Measurements from ENCODE around the gene UBE2S.

UBE2S gene

GRCh38 chr19:55386493-55386971, 21.1 kb downstream of the UBE2S start (continued):
- TF ChIP-seq PRDM2 (tag by site-specific recombination; IDR thresholded peaks at IDR 0.05; ENCODE audit: borderline replicate concordance) (no peak), ZNF544 (tag by site-specific recombination; IDR thresholded peaks at IDR 0.05) (no peak)

GRCh38 chr19:55385724-55386492, 21.7 kb downstream of the UBE2S start, which contains the start of gene RPL28:
Gene RPL28 (plus strand): TSS chr19:55385932. CDS start chr19:55386358, 426 bp downstream.
- Histone ChIP-seq H3K36me3 (ENCODE audit: control insufficient read depth in 2 of 2, insufficient read depth in 1 of 2, low read length in 2 of 2) (peaks cover 8 to 47% of the 10 kb centered on the region in 2 experiments), H3K9me3 (ENCODE audit: control insufficient read depth, insufficient read depth, low read depth, low read length) (no peaks in the 10 kb centered on the region), H3K4me3 (ENCODE audit: low read depth, low read length) (peak within 1 kb of the TSS; percentile 94), H3K27ac (ENCODE audit: extremely low read depth, low read depth, low read length) (peak within 1 kb of the TSS; percentile 84), H3K4me1 (ENCODE audit: control insufficient read depth, insufficient read depth, low read length) (peaks cover 27% of the 10 kb centered on the region)
- CTCF ChIA-PET, result interaction anchor here (1.3 kb wide), 1 partner anchor 94 kb away, joined by 4 read pairs; no protein-coding TSS in a partner anchor
- POLR2A ChIA-PET, result interaction anchor here (0.7 to 7.3 kb wide), 6 partner anchors 14 to 214 kb away, joined by 3 to 78 read pairs (median 12); partner anchors contain the start of genes FIZ1, KMT5C, UBE2S and ZNF524
- no peak for TF ChIP-seq ZNF423 (tag by site-specific recombination; IDR thresholded peaks at IDR 0.05)
- no peak for TF ChIP-seq ZNF133 (tag by site-specific recombination; IDR thresholded peaks at IDR 0.05)
- peak; percentile 74 for TF ChIP-seq ZNF660 (tag by site-specific recombination; IDR thresholded peaks at IDR 0.05)
- TF ChIP-seq ZNF610 (tag by site-specific recombination; IDR thresholded peaks at IDR 0.05; ENCODE audit: borderline replicate concordance), result peak; percentile 48; the same call in 1 of the 2 replicates
- TF ChIP-seq GLI4 (tag by site-specific recombination; IDR thresholded peaks at IDR 0.05), result peak; percentile 93
- peak; percentile 71 for TF ChIP-seq ZNF335 (tag by site-specific recombination; conservative IDR thresholded peaks at IDR 0.05)
- TF ChIP-seq KLF1 (tag by site-specific recombination; IDR thresholded peaks at IDR 0.05), result peak; percentile 71
- no peak for TF ChIP-seq ZNF530 (tag by site-specific recombination; IDR thresholded peaks at IDR 0.05; ENCODE audit: low read depth)
- TF ChIP-seq GLI2 (tag by site-specific recombination; IDR thresholded peaks at IDR 0.05; ENCODE audit: borderline replicate concordance, low read depth), result no peak
- TF ChIP-seq ZNF501 (tag by site-specific recombination; IDR thresholded peaks at IDR 0.05), result peak; percentile 91
- TF ChIP-seq REPIN1 (tag by site-specific recombination; IDR thresholded peaks at IDR 0.05; ENCODE audit: low read depth), result peak; percentile 82; the same call in 1 of the 2 replicates
- peak; percentile 90 for TF ChIP-seq ZNF692 (tag by site-specific recombination; IDR thresholded peaks at IDR 0.05)
- 0 out of 2 replicates have a peak, but pooled peaks have one; percentile 34 for TF ChIP-seq ZBTB7A (tag by site-specific recombination; IDR thresholded peaks at IDR 0.05; ENCODE audit: low read depth)
- no peak; the same call in 1 of the 2 replicates for TF ChIP-seq ZBTB48 (tag by site-specific recombination; IDR thresholded peaks at IDR 0.05)
- TF ChIP-seq ZNF202 (tag by site-specific recombination; IDR thresholded peaks at IDR 0.05; ENCODE audit: borderline replicate concordance), result no peak
- no peak for TF ChIP-seq BCL6B (tag by site-specific recombination; IDR thresholded peaks at IDR 0.05)
- TF ChIP-seq HOXD13 (CRISPR knock-in tag; IDR thresholded peaks at IDR 0.05; ENCODE audit: borderline replicate concordance), result peak; percentile 68
- TF ChIP-seq ZNF701 (tag by site-specific recombination; IDR thresholded peaks at IDR 0.05), result no peak
- no peak for TF ChIP-seq ZNF292 (tag by site-specific recombination; IDR thresholded peaks at IDR 0.05; ENCODE audit: borderline replicate concordance, low read depth)
- TF ChIP-seq ZNF391 (tag by site-specific recombination; IDR thresholded peaks at IDR 0.05; ENCODE audit: borderline replicate concordance, low read depth), result peak; percentile 74; the same call in 1 of the 2 replicates
- no peak; the same call in 1 of the 2 replicates for TF ChIP-seq PRDM4 (tag by site-specific recombination; IDR thresholded peaks at IDR 0.05)
- TF ChIP-seq ZNF785 (tag by site-specific recombination; IDR thresholded peaks at IDR 0.05), result peak; percentile 70; the same call in 1 of the 2 replicates

Data from HEK293 (cell line).